BJ (cell line): ENCODE data around the gene CRELD2. TPM values are rescaled to one million over a fixed set of nuclear protein-coding genes. Genes with fewer than 3 reads are reported as not detected.

Experiments
- CTCF ChIA-PET: fragments of 350-600 bp; formaldehyde crosslinking; extraction: SDS; loops from one replicate; lab custom pipeline; 2021; ENCODE audit warnings: antibody characterized with exemption, inconsistent platforms; lab: Yijun Ruan, JAX
- POLR2A ChIA-PET: fragments of 300-600 bp; sonication (Branson Sonifier 250); formaldehyde crosslinking; extraction: SDS; loops from one replicate; lab custom pipeline; 2021; ENCODE audit warnings: antibody characterized with exemption; lab: Charles Lee
- DNase-seq: peaks from one replicate; pipeline ENCODE4 v3.0.0-alpha.2; 2011; ENCODE audit warnings: low read depth
- H3K27me3 ChIP-seq: 2 replicates; pipeline ENCODE4 v1.6.0; 2011; ENCODE audit warnings: low read length; ENCODE audit not compliant: control insufficient read depth, insufficient read depth
- H3K36me3 ChIP-seq: 2 replicates; pipeline ENCODE4 v1.5.1; 2011; ENCODE audit warnings: low read length; ENCODE audit not compliant: control insufficient read depth, insufficient read depth
- H3K4me3 ChIP-seq: 2 replicates; pipeline ENCODE4 v1.5.1; 2011; ENCODE audit warnings: low read depth, mild to moderate bottlenecking, control low read depth, low read length
- polyA plus RNA-seq: library from polyadenylated mRNA; depleted of rRNA; stranded (reverse); fragments of >200 nt; gene quantifications from 2 replicates; pipeline ENCODE4 v1.2.3, GENCODE V29; 2011
- TF ChIP-seq, protein P1 (sequence below): IDR thresholded peaks from 2 replicates; pipeline ENCODE4 v1.5.1; 2011; ENCODE audit warnings: low read depth, mild to moderate bottlenecking, control low read depth, inconsistent platforms, low read length, moderate library complexity; ENCODE audit not compliant: insufficient read depth

Gene CRELD2
- polyA plus RNA-seq, 1 experiment = 54.1 TPM

DNA sequence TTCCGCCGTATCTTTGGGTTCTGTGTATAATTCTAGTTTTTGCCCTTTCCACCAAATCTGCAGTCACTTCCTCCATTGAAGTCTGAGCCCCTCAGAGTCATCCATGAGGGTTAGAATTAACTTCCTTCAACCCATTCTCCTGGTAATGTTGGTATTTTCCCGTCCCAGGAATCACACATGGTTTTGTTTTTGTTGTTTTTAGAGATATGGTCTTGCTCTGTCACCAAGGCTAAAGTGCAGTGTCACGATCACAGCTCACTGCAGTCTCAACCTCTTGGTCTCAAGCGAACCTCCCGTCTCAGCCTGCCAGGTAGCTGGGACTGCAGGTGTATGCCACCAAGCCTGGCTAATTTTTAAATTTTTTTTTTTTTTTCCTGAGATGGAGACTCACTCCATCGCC is 46.1 kb upstream of the CRELD2 start:
- Histone ChIP-seq H3K4me3 (no peak overlapping the region), H3K27me3 (no peaks in the 10 kb centered on the region), H3K36me3 (no peaks in the 10 kb centered on the region)
- DNase-seq = no peak
- TF ChIP-seq, protein P1, sequence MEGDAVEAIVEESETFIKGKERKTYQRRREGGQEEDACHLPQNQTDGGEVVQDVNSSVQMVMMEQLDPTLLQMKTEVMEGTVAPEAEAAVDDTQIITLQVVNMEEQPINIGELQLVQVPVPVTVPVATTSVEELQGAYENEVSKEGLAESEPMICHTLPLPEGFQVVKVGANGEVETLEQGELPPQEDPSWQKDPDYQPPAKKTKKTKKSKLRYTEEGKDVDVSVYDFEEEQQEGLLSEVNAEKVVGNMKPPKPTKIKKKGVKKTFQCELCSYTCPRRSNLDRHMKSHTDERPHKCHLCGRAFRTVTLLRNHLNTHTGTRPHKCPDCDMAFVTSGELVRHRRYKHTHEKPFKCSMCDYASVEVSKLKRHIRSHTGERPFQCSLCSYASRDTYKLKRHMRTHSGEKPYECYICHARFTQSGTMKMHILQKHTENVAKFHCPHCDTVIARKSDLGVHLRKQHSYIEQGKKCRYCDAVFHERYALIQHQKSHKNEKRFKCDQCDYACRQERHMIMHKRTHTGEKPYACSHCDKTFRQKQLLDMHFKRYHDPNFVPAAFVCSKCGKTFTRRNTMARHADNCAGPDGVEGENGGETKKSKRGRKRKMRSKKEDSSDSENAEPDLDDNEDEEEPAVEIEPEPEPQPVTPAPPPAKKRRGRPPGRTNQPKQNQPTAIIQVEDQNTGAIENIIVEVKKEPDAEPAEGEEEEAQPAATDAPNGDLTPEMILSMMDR = no peak
- ChIA-PET POLR2A (interaction anchor here (0.6 kb wide), 1 partner anchor 15 kb away, joined by 3 read pairs; no protein-coding TSS in a partner anchor), CTCF (interaction anchor here (0.6 kb wide), 1 partner anchor 12 kb away, joined by 3 read pairs; no protein-coding TSS in a partner anchor)

DNA sequence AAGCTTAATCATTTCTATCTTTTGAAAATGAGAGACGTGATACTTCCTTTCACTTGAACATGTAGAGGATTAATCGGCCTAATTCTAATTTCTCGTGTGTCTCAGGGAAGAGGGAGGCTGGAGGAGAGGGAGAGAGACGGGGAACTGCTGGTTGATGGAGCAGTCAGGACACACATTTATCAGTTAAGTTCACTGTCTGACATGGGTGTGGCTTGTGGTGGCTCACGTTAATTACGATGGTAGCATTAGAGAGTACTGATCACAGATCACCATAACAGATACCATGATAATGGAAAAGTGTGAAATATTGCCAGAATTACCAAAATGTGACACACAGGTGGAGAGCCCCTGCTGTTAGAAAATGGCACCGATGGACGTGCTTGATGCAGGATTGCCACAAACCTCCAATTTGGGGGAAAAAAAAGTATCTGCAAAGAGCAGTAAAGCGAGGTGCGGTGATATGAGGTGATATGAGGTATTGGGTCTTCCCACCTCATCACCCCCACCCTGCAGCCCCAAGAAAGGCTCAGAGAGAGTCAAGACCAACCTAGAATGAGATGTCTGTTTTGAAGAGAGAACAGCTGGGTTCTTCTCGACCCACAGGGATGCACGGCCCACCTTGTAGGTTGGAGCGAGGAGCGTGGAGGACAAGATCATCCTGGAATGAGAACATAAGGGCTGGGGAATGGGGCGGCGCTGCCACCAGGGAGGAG is 45.0 kb upstream of the CRELD2 start:
- CTCF ChIA-PET = interaction anchor here (1.0 kb wide), 2 partner anchors 9 to 11 kb away, joined by 3 to 4 read pairs; no protein-coding TSS in a partner anchor
- Histone ChIP-seq H3K27me3 (no peaks in the 10 kb centered on the region), H3K36me3 (no peaks in the 10 kb centered on the region), H3K4me3 (no peak overlapping the region)
- DNase-seq = no peak
- POLR2A ChIA-PET = no interaction called here
- TF ChIP-seq, protein P1 = no peak

DNA sequence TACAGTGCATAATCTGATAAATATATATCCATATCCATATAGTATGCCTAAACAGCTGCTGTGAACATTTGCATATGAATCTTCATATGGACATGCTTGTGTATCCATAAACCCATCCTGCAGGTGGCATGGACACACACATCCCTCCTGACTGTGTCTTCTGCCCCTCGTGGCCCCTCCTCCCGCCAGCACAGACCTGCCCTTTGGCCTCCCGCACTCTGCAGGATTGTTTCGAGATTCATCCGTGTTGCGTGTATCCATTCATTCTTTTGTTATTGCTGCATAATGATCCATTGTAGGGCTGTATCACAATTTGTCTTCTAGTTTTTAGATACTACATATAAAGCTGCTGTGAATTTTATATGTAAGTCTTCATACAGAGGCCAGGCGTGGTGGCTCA is 40.8 kb upstream of the CRELD2 start:
- DNase-seq = no peak
- Histone ChIP-seq H3K36me3 (no peaks in the 10 kb centered on the region), H3K27me3 (no peaks in the 10 kb centered on the region), H3K4me3 (no peak overlapping the region)
- CTCF ChIA-PET = no interaction called here
- POLR2A ChIA-PET = no interaction called here
- TF ChIP-seq, protein P1 = no peak

DNA sequence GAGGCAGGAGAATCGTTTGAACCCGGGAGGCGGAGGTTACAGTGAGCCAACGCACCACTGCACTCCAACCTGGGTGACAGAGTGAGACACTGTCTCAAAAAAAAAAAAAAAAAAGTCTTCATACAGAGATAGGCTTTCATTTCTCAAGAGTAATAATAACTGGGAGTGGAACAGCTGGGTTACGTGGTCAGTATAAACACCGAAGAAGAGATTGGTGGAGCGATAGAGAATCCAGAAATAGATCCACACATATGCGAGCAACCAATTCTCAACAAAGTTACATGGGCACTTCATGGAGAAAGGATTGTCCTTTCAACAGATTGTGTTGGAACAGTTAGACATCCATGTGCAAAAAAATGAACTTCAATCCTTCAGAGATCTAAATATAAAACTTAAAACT is 40.2 kb upstream of the CRELD2 start:
- ChIA-PET CTCF (no interaction called here), POLR2A (no interaction called here)
- Histone ChIP-seq H3K36me3 (no peaks in the 10 kb centered on the region), H3K27me3 (no peaks in the 10 kb centered on the region), H3K4me3 (no peak overlapping the region)
- TF ChIP-seq, protein P1 = no peak
- no peak for DNase-seq

DNA sequence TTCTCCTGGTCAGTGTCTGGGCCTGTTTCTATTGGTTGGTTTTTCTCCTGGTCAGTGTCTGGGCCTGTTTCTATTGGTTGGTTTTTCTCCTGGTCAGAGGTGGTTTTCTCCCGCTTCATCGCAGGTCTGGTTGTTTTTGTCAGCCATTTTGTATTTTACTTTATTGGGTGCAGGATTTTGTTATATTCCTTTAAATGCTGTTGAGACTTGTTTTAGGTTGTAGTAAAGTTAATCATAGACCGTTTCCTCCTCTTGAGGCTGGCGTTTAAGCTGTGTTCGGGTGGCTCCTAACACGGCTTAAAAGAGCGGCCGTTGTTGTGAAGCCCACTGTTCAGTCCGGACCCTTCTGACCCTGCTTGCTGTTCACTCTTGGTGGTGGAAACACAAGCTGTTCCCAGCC is 38.6 kb upstream of the CRELD2 start:
- peaks cover 9% of the 10 kb centered on the region for H3K36me3 ChIP-seq
- CTCF ChIA-PET = interaction anchor here (0.6 to 1.2 kb wide), 3 partner anchors 10 to 111 kb away, joined by 3 to 4 read pairs (median 4); no protein-coding TSS in a partner anchor
- TF ChIP-seq, protein P1 = no peak
- H3K4me3 ChIP-seq = no peak overlapping the region
- no peaks in the 10 kb centered on the region for H3K27me3 ChIP-seq
- no peak for DNase-seq
- POLR2A ChIA-PET = no interaction called here
